Liver (tissue), 9 donors: ENCODE results near the gene VEGFD. TPM values are rescaled to one million over a fixed set of nuclear protein-coding genes. Genes with fewer than 3 reads are reported as not detected.

Source experiments
- DNase-seq: peaks from one replicate; pipeline ENCODE4 v3.0.0-alpha.2; 2017; ENCODE audit warnings: low spot score
- H3K27ac ChIP-seq, 2 donors: one replicate each; pipeline ENCODE4 v1.7.0; 2013; ENCODE audit warnings: inconsistent platforms in 2 of 2, low read length in 2 of 2, control low read depth in 1 of 2, low read depth in 1 of 2, mild to moderate bottlenecking in 1 of 2
- H3K27me3 ChIP-seq, 4 donors: one replicate each; pipeline versions ENCODE4 v1.6.1 to v1.7.0; 2013; ENCODE audit warnings: low read length in 3 of 4, inconsistent platforms in 1 of 4, mild to moderate bottlenecking in 1 of 4, moderate library complexity in 1 of 4; ENCODE audit not compliant: control insufficient read depth in 4 of 4, insufficient read depth in 4 of 4
- H3K36me3 ChIP-seq, 4 donors: one replicate each; pipeline versions ENCODE4 v1.6.1 to v1.7.0; 2013; ENCODE audit warnings: low read length in 3 of 4, mild to moderate bottlenecking in 3 of 4, low read depth in 1 of 4, moderate library complexity in 1 of 4; ENCODE audit not compliant: control insufficient read depth in 4 of 4, insufficient read depth in 3 of 4
- H3K4me1 ChIP-seq, 4 donors: one replicate each; pipeline versions ENCODE4 v1.6.1 to v1.7.0; 2013; ENCODE audit warnings: low read length in 3 of 4, mild to moderate bottlenecking in 3 of 4, moderate library complexity in 1 of 4; ENCODE audit not compliant: control insufficient read depth in 4 of 4, insufficient read depth in 4 of 4
- H3K4me3 ChIP-seq, 3 donors: one replicate each; pipeline versions ENCODE4 v1.6.1 to v1.7.0; 2013; ENCODE audit warnings: low read length in 3 of 3, control low read depth in 1 of 3, low read depth in 1 of 3, mild to moderate bottlenecking in 1 of 3
- H3K9ac ChIP-seq, 2 donors: one replicate each; pipeline ENCODE4 v1.7.0; 2013; ENCODE audit warnings: low read length in 2 of 2, mild to moderate bottlenecking in 2 of 2, moderate library complexity in 2 of 2, control low read depth in 1 of 2, low read depth in 1 of 2
- H3K9me3 ChIP-seq, 4 donors: one replicate each; pipeline versions ENCODE4 v1.6.1 to v1.7.0; 2013; ENCODE audit warnings: low read length in 3 of 4; ENCODE audit not compliant: control insufficient read depth in 4 of 4
- CTCF ChIP-seq: fragments of 150-350 bp; IDR thresholded peaks from 2 replicates; pipeline ENCODE4 v1.5.1; 2017; ENCODE audit warnings: improper control_type of control experiment, low read depth, low read length; ENCODE audit not compliant: missing input control
- FOXA2 ChIP-seq: IDR thresholded peaks from 2 replicates; pipeline ENCODE4 v1.6.1; 2016; ENCODE audit warnings: antibody characterized with exemption
- MAX ChIP-seq: IDR thresholded peaks from 2 replicates; pipeline ENCODE4 v1.6.1; 2016; ENCODE audit warnings: antibody characterized with exemption
- NR2F2 ChIP-seq: IDR thresholded peaks from 2 replicates; pipeline ENCODE4 v1.6.1; 2016; ENCODE audit warnings: antibody characterized with exemption
- RAD21 ChIP-seq, 2 donors: IDR thresholded peaks; 2 replicates each; pipeline ENCODE4 v1.6.1; 2016; ENCODE audit warnings: antibody characterized with exemption in 2 of 2, mild to moderate bottlenecking in 2 of 2
- RXRA ChIP-seq, 2 donors: IDR thresholded peaks; 2 replicates each; pipeline ENCODE4 v1.6.1; 2017 to 2018; ENCODE audit warnings: antibody characterized with exemption in 2 of 2, mild to moderate bottlenecking in 1 of 2
- SP1 ChIP-seq: IDR thresholded peaks from 2 replicates; pipeline ENCODE4 v1.6.1; 2018; ENCODE audit warnings: antibody characterized with exemption, mild to moderate bottlenecking
- YY1 ChIP-seq: IDR thresholded peaks from 2 replicates; pipeline ENCODE4 v1.6.1; 2016; ENCODE audit warnings: antibody characterized with exemption, mild to moderate bottlenecking
- ZBTB33 ChIP-seq: IDR thresholded peaks from 2 replicates; pipeline ENCODE4 v1.6.1; 2016; ENCODE audit warnings: antibody characterized with exemption
- WGBS: extraction: QIAGEN DNeasy Blood & Tissue Kit; methylation state at CpG from one replicate; pipeline ENCODE4 v1.1.7; 2013; 5-methylcytosine and 5-hydroxymethylcytosine counted together
- polyA plus RNA-seq, 2 donors: library from polyadenylated mRNA; stranded (reverse) in 1 of 2; unstranded in 1 of 2; fragments of 200-250 nt in 1 of 2; fragments of >200 nt in 1 of 2; fragmentation: Nextera tagmentation in 1 of 2; extraction: Ambion mirVana in 1 of 2; gene quantifications; one replicate each; pipeline versions ENCODE4 v1.2.1 to v1.2.3, GENCODE V29; 2013 to 2015
- total RNA-seq, 2 donors: library from RNA; depleted of rRNA; stranded (reverse); fragments of >200 nt; gene quantifications; one replicate each; pipeline ENCODE4 v1.2.3, GENCODE V29; 2014
- donor health status: healthy.
- donor health status: healthy.
- donor health status: healthy.
- donor health status: healthy.
- donor health status: healthy.

The VEGFD gene
- total and polyA plus RNA-seq, 4 donors = 0.05 to 4.5 (median 0.64) TPM

GRCh38 chrX:15349046-15349445, 35.2 kb downstream of the VEGFD start:
- no peaks in the 10 kb centered on the region for H3K9me3 ChIP-seq
- H3K4me1 ChIP-seq = no peaks in the 10 kb centered on the region
- no peak for DNase-seq
- 21% methylated on average over 2 of the region's 2 CpGs for WGBS
- H3K27me3 ChIP-seq = no peaks in the 10 kb centered on the region
- no peak overlapping the region for H3K9ac ChIP-seq
- H3K36me3 ChIP-seq = no peaks in the 10 kb centered on the region
- TF ChIP-seq ZBTB33 (no peak), CTCF (peak; percentile 46), RAD21 (IDR thresholded peaks at IDR 0.05) (peak; percentile 83 to 91)
- no peak overlapping the region for H3K27ac ChIP-seq
- H3K4me3 ChIP-seq = no peak overlapping the region

- Histone ChIP-seq H3K27me3 (no peaks in the 10 kb centered on the region), H3K36me3 (no peaks in the 10 kb centered on the region), H3K9me3 (no peaks in the 10 kb centered on the region), H3K27ac (no peak overlapping the region), H3K4me3 (no peak overlapping the region), H3K9ac (no peak overlapping the region), H3K4me1 (no peaks in the 10 kb centered on the region)
- TF ChIP-seq SP1 (no peak), RXRA (IDR thresholded peaks at IDR 0.05) (no peak), MAX (no peak), CTCF (no peak), YY1 (no peak), ZBTB33 (no peak), FOXA2 (no peak), RAD21 (IDR thresholded peaks at IDR 0.05) (no peak), NR2F2 (no peak)
- DNase-seq = no peak
- 86% methylated on average over 3 of the region's 3 CpGs for WGBS
Measured at GRCh38 chrX:15345976-15346375, 38.2 kb downstream of the VEGFD start.
